HUES6 (cell line): ENCODE measurements around the gene MZT2B.
"Not testable (repeated sequence)": the region's sequence is repeated elsewhere in the genome, so short reads cannot be mapped to it uniquely, and the experiment has no call there.

Source experiments
- H3K27ac ChIP-seq: 2 replicates; pipeline ENCODE4 v1.7.0; 2013; ENCODE audit warnings: low read depth, mild to moderate bottlenecking, low read length, inconsistent platforms
- H3K27me3 ChIP-seq: 2 replicates; pipeline ENCODE4 v1.6.1; 2013; ENCODE audit warnings: low read length; ENCODE audit not compliant: control insufficient read depth, insufficient read depth
- H3K36me3 ChIP-seq: 2 replicates; pipeline ENCODE4 v1.6.1; 2013; ENCODE audit warnings: low read length; ENCODE audit not compliant: control insufficient read depth, insufficient read depth
- H3K4me1 ChIP-seq: 2 replicates; pipeline ENCODE4 v1.6.1; 2013; ENCODE audit warnings: low read length; ENCODE audit not compliant: control insufficient read depth, insufficient read depth
- H3K4me3 ChIP-seq: 2 replicates; pipeline ENCODE4 v1.5.1; 2013; ENCODE audit warnings: low read depth, low read length
- H3K9ac ChIP-seq: one replicate; pipeline ENCODE4 v1.6.1; 2013; ENCODE audit warnings: mild to moderate bottlenecking, low read length
- H3K9me3 ChIP-seq: 2 replicates; pipeline ENCODE4 v1.6.1; 2013; ENCODE audit warnings: low read depth, low read length; ENCODE audit not compliant: control insufficient read depth, insufficient read depth

Gene MZT2B

DNA sequence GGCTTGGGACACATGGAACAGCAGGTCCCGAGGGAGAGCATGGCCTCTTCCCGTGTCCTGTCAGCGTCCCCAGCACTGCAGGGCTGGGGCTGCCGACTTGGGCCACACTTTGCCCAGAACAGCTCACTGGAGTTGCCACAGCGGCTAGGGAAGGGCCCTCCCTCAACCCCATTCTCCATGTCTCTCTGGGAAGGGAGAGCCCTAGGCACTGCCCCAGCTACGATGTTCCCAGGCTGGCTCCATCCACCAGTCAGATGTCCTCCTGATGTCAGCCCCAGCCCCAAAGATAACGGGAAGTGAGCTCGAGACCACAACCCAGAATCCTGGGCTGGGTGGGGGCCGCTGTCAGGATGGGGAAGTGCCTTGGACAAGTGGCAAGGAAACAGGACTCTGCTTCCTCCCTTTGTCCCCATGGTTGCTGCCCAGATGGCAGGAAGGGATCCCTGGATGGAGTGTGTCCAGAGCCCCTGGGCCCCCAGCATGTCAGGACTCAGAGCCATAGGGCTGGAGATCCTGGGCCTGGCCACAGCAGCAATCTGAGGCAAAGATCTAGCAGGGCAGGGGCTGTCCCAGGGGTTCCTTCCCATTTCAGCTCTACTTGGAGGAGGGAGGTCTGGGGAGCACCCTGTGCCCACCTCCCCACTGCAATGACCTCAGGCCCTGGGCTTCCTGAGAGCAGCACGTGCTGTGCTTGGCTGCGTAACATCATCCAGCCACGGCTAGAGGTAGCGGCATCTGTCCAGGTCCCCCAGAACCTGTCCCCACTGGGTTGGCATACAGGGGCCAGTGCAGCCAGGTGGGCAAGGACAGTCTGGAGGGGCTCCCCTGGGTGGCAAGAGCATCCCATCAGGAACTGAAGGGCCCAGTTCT lies 39.4 kb upstream of the MZT2B start:
- not testable (repeated sequence) for H3K27ac ChIP-seq, H3K36me3 ChIP-seq, H3K9ac ChIP-seq, H3K4me3 ChIP-seq, H3K4me1 ChIP-seq, H3K9me3 ChIP-seq, H3K27me3 ChIP-seq

DNA sequence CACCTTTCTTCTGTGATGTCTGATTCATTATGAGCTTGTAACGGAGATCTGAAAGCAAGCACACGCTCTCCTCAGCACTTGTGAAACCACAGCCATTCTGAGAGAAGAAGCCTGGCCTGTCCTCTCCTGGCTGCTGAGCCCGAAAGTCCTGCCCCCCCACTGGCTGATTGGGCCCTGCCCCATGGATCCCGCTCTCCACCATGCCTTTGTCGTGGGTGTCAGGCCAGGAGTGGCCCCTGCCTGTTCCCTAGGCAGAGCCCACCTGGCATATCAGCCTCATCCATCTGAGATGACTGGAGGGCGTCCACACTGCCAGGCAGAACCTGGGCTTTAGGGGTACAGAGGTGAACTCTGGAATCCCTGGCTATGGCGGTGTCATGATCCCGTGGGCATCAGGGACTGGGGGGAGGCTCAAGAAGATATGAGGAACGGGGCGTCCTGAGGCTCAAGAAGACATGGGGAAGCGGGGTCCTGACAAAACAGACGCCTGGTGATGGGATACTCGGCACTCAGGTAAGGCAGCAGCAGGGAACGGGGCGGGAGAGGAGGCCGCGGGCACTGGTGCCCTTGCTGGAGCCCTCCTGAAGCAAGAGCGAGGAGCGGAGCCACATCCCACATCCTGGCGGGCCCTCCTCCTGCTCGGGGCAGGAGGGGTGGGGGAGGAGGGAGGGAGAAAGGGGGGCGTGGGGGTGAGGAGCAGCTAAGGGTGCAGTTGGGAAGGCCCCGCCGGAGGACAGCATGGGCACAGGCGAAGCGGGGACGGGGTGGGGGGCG lies 38.6 kb upstream of the MZT2B start:
- not testable (repeated sequence) for H3K27me3 ChIP-seq, H3K4me1 ChIP-seq, H3K9ac ChIP-seq, H3K36me3 ChIP-seq, H3K27ac ChIP-seq, H3K9me3 ChIP-seq
- H3K4me3 ChIP-seq, result peak overlapping the region; percentile 55; the same call in 1 of the 2 replicates

DNA sequence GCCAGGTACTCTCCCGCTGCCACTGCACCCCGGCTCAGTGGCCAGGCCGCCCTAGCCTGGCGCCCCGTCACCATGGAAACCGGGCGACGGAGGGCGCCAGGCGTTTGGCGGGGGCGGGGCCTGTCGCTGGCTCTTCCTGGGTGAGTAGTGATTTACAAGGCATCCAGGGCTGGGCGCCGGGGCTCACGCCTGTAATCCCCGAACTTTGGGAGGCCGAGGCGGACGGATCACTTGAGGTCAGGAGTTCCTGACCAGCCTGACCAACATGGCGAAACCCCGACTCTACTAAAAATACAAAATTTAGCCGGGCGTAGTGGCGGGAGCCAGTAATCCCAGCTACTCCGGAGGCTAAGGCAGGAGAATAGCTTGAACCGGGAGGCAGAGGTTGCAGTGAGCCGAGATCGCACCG lies 37.1 kb upstream of the MZT2B start, which contains the start of gene CCDC74B:
Gene CCDC74B, minus strand, starts transcription at position 107 of the 409 bp plus-strand sequence. CDS start 116 bp downstream, outside the sequence.
- H3K27me3 ChIP-seq, H3K36me3 ChIP-seq, H3K9me3 ChIP-seq, H3K27ac ChIP-seq, H3K4me1 ChIP-seq: not testable (repeated sequence)
- Histone ChIP-seq H3K4me3 (peak within 1 kb of the TSS; percentile 55), H3K9ac (peak within 1 kb of the TSS; percentile 44)

GRCh38 chr2:130148515-130148914 lies 33.5 kb upstream of the MZT2B start:
- not testable (repeated sequence) for H3K9me3 ChIP-seq, H3K27me3 ChIP-seq, H3K4me3 ChIP-seq, H3K4me1 ChIP-seq, H3K9ac ChIP-seq, H3K27ac ChIP-seq
- H3K36me3 ChIP-seq, result peaks cover 25% of the 10 kb centered on the region

- H3K4me1 ChIP-seq, result no peaks in the 10 kb centered on the region
- peaks cover 42% of the 10 kb centered on the region for H3K36me3 ChIP-seq
- H3K9ac ChIP-seq, result no peak overlapping the region
- H3K4me3 ChIP-seq, result no peak overlapping the region
- no peak overlapping the region for H3K27ac ChIP-seq
- no peaks in the 10 kb centered on the region for H3K9me3 ChIP-seq
- no peaks in the 10 kb centered on the region for H3K27me3 ChIP-seq
Observed at GRCh38 chr2:130150181-130151144, 31.6 kb upstream of the MZT2B start.

DNA sequence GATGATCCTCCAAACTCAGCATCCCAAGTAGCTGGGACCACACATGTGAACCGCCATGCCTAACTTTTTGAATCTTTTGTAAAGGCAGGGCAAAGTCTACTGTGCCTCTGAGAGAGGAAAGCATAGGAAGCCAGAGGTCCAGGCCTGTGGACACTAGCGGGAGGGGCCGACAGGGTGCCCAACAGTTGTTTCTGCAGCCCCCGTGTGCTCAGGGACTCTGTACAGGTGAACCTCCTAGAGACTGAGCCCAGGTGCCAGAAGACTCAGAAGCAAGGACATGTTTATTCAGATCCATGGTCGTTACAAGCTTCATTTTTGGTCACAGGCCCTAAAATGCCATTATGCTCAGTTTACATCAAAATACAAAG lies 30.9 kb upstream of the MZT2B start:
- not testable (repeated sequence) for H3K4me1 ChIP-seq, H3K27me3 ChIP-seq, H3K27ac ChIP-seq, H3K9me3 ChIP-seq, H3K4me3 ChIP-seq, H3K9ac ChIP-seq
- H3K36me3 ChIP-seq, result peaks cover 47% of the 10 kb centered on the region

DNA sequence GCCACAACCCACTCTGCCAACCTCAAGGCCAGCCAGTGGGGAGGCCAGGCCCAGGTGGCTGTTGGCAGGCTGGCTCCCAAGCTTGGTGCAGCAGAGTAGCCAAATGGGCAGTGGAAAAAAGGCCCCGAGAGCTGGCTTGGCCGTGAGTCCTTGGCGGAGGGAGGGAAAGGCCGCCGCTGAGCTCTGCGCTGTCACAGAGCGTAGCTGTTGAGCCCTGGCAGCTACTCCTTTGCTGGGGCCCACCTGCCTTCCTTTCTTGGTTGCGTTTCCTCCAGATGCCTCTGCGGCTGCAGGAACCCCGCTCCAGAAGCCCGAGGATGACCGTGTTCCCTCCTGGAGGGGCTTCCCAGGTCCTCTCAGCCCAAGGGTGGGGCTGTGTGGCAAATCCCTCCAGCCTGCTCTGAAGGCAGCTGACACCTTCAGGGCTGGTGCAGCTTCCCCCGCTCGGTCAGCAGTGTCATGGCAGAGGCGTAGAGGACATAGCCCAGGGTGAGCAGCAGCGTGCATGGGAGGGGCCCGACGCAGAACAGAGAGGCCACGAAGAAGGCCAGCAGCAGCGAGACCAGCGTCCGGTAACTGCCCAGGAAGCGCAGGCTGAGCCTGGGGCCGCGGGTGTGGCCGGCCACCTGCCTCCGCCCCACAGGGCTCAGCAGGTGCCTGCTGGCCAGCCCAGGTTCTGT lies 29.8 kb upstream of the MZT2B start:
- not testable (repeated sequence) for H3K27me3 ChIP-seq, H3K4me3 ChIP-seq, H3K4me1 ChIP-seq, H3K9ac ChIP-seq, H3K27ac ChIP-seq, H3K9me3 ChIP-seq
- peaks cover 52% of the 10 kb centered on the region for H3K36me3 ChIP-seq

DNA sequence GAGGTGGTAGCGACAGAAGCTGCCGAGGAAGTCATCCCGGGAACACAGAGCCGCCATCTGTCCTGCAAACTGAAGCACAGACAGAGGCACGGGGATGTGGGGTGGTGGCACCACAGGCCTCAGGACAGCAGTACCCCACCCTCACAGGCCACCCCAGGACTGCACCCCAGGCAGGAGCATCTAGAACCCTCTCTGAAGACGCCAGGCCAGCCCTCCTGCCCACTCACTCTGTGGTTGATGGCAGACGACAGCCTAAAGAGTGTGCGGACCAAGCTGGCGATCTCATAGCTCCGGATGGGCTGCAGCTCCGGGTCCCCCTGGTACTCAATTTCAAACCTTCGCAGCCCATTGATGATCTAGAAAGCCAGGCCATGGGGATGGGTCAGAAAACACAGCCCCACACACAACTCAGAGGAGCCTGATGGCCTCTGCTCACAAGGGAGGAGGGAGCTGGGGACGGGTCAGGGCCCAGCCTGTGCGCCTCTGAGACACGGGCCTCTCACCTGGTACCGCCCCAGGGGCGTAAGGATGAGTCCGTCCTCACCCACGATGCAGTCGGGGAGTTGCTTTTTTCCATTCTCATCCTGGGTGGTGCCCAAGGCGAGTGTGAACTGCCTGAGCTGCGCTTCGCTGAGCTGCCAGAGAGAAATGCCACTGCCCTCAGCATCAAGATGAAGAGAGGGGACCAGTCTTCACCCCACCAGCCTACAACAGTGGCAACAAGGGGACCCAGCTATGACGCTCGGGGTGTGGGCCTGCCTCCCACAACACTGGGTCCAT lies 29.1 kb upstream of the MZT2B start:
- H3K27ac ChIP-seq, result no peak overlapping the region
- H3K9me3 ChIP-seq, result no peaks in the 10 kb centered on the region
- no peaks in the 10 kb centered on the region for H3K27me3 ChIP-seq
- H3K9ac ChIP-seq, result no peak overlapping the region
- H3K4me1 ChIP-seq, result no peaks in the 10 kb centered on the region
- peaks cover 56% of the 10 kb centered on the region for H3K36me3 ChIP-seq
- no peak overlapping the region for H3K4me3 ChIP-seq

- H3K27me3 ChIP-seq, H3K4me3 ChIP-seq, H3K9ac ChIP-seq, H3K27ac ChIP-seq, H3K4me1 ChIP-seq, H3K9me3 ChIP-seq: not testable (repeated sequence)
- H3K36me3 ChIP-seq, result peaks cover 62% of the 10 kb centered on the region
Observed at GRCh38 chr2:130153721-130154422, 28.2 kb upstream of the MZT2B start.
